ENCODE data around the gene NDUFS1.
A peak's percentile ranks its signal among the peaks of the same experiment; 100 is the strongest.
"Not testable (repeated sequence)": the region's sequence is repeated elsewhere in the genome, so short reads cannot be mapped to it uniquely, and the experiment has no call there.

Gene NDUFS1

GRCh38 chr2:206160807-206161179 lies 1.5 kb upstream of the NDUFS1 start:
- DNase-seq: no peak

- no peak for DNase-seq
These were observed 1.0 kb upstream of the NDUFS1 start for GRCh38 chr2:206160125-206160806.

- peak; percentile 49 for DNase-seq
These were observed 490 bp downstream of the NDUFS1 start for GRCh38 chr2:206158563-206159345.

GRCh38 chr2:206157014-206157413 lies 2.2 kb downstream of the NDUFS1 start:
- not testable (repeated sequence) for DNase-seq

GRCh38 chr2:206154197-206154596 lies 5.0 kb downstream of the NDUFS1 start:
- no peak for DNase-seq

- no peak for DNase-seq
These were observed 8.6 kb downstream of the NDUFS1 start for GRCh38 chr2:206150631-206151030.

GRCh38 chr2:206150168-206150567 lies 9.1 kb downstream of the NDUFS1 start:
- DNase-seq: no peak

- DNase-seq: no peak
These were observed 9.9 kb downstream of the NDUFS1 start for GRCh38 chr2:206149330-206149729.

- no peak for DNase-seq
These were observed 13.6 kb downstream of the NDUFS1 start for GRCh38 chr2:206145665-206146064.

GRCh38 chr2:206144383-206144782 lies 14.9 kb downstream of the NDUFS1 start:
- no peak for DNase-seq

GRCh38 chr2:206143451-206143850 lies 15.8 kb downstream of the NDUFS1 start:
- DNase-seq: no peak

- DNase-seq: no peak
These were observed 31.6 kb downstream of the NDUFS1 start for GRCh38 chr2:206127656-206128055.

- DNase-seq: no peak
These were observed 33.3 kb downstream of the NDUFS1 start for GRCh38 chr2:206125901-206126300.

GRCh38 chr2:206122569-206122968 lies 36.7 kb downstream of the NDUFS1 start:
- DNase-seq: not testable (repeated sequence)

- DNase-seq: no peak
These were observed 43.0 kb downstream of the NDUFS1 start for GRCh38 chr2:206116278-206116677.

GRCh38 chr2:206115026-206115578 lies 44.1 kb downstream of the NDUFS1 start:
- DNase-seq: no peak

- no peak for DNase-seq
These were observed 46.2 kb downstream of the NDUFS1 start for GRCh38 chr2:206112846-206113547.

- no peak for DNase-seq
These were observed 47.1 kb downstream of the NDUFS1 start for GRCh38 chr2:206112108-206112507.

- DNase-seq: no peak
These were observed 50.5 kb downstream of the NDUFS1 start for GRCh38 chr2:206108713-206109112.

- no peak for DNase-seq
These were observed 53.7 kb downstream of the NDUFS1 start for GRCh38 chr2:206105541-206105940.

GRCh38 chr2:206105038-206105437 lies 54.2 kb downstream of the NDUFS1 start:
- no peak for DNase-seq

- DNase-seq: not testable (repeated sequence)
These were observed 60.4 kb downstream of the NDUFS1 start for GRCh38 chr2:206098872-206099271.

- DNase-seq: no peak
These were observed 60.8 kb downstream of the NDUFS1 start for GRCh38 chr2:206098471-206098870.

- no peak for DNase-seq
These were observed 62.4 kb downstream of the NDUFS1 start for GRCh38 chr2:206096876-206097275.

Data from DMS79 treated with DMSO at 0.1 percent for 48 hours (cell line).